GM12864 (cell line): ENCODE measurements around the gene PSMF1.

Experiments used
- DNase-seq: peaks from one replicate; pipeline ENCODE4 v3.0.0-alpha.2; 2011; ENCODE audit warnings: low read depth
- H3K4me3 ChIP-seq: 2 replicates; pipeline ENCODE4 v1.5.1; 2011; ENCODE audit warnings: mild to moderate bottlenecking, low read depth, low read length, control low read depth
- TF ChIP-seq, protein P1 (sequence below): IDR thresholded peaks from 2 replicates; pipeline ENCODE4 v1.5.1; 2011; ENCODE audit warnings: low read depth, mild to moderate bottlenecking, moderate library complexity, low read length, control low read depth, inconsistent platforms; ENCODE audit errors: missing control alignments

The PSMF1 gene

DNA sequence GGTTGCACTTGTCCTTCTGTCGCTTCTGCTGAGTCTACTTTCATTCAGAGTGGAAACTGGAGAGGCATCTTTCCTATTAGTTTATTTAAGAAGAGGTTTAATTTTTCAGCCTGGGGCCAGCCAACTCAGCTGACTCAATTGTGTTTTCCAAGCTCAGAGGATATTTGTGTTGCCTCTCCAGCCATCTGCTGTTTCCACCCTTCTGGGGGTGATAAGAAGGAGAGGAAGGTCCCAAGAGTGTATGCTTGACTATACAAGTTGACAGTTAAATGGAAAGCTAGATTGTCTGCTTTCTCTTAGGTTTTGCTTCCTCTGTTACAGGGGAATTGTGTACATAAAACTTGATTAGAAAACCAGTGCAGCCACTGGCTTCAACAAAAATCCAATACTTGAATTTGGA, 3.0 kb downstream of the PSMF1 start:
- no peak for DNase-seq
- no peak overlapping the region for H3K4me3 ChIP-seq
- TF ChIP-seq, protein P1, sequence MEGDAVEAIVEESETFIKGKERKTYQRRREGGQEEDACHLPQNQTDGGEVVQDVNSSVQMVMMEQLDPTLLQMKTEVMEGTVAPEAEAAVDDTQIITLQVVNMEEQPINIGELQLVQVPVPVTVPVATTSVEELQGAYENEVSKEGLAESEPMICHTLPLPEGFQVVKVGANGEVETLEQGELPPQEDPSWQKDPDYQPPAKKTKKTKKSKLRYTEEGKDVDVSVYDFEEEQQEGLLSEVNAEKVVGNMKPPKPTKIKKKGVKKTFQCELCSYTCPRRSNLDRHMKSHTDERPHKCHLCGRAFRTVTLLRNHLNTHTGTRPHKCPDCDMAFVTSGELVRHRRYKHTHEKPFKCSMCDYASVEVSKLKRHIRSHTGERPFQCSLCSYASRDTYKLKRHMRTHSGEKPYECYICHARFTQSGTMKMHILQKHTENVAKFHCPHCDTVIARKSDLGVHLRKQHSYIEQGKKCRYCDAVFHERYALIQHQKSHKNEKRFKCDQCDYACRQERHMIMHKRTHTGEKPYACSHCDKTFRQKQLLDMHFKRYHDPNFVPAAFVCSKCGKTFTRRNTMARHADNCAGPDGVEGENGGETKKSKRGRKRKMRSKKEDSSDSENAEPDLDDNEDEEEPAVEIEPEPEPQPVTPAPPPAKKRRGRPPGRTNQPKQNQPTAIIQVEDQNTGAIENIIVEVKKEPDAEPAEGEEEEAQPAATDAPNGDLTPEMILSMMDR = no peak

DNA sequence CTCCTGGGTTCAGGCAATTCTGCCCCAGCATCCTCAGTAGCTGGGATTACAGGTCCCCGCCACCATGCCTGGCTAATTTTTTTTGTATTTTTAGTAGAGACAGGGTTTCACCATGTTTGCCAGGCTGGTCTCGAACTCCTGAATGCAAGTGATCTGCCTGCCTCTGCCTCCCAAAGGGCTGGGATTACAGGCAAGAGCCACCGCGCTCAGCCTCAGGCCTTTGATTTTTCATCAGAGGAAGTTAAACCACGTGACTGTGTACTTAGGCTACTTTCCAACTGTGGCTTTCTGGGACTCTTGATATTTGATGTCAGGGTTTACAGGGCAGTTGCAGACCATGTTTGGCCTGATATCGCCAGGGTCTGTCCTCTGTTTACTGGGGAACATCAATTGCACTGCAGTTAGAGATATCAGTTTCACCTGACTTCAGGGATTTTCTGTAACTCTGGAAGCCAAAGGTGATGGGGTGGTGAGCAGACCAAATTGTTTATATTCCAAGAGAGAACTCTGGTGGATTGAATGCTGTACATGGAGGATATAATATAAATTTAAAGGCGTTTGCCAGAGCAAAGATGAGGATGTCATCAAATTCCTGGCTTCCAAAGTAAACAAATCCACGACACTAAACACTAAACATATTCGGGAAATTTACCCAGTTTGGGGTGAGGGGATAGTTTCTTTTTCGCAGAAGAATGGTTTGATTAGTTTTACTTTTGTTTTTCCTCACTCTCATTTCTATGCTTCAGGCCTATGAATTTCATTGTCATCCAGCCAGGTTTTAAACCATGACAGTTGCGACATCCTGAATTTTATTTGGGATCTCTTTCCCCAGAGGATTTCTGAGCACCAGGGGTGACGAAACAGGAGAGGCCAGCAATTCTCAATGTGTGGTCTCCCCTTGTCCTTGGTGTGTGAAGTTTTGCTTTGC, 4.2 kb downstream of the PSMF1 start:
- no peak for DNase-seq
- TF ChIP-seq, protein P1 = no peak
- no peak overlapping the region; the same call in 1 of the 2 replicates for H3K4me3 ChIP-seq

DNA sequence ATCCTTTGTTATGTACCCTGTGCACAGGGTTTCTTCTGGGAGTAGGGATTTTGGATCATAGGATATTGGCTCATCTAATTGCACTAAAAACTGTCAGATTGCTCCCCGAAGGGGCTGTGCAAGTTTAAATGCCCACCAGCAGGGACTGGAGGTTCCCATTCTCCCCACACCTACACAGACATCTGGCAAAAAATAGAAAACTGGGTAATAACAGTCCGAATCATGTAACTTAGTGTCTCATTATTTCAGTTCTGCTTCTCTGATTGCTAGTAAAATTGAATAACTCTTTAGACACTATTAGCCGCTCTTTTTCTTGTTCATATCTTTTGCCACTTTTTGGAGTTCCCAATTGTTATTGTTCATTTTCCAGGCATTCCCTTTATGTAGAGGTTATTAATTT, 5.3 kb downstream of the PSMF1 start:
- TF ChIP-seq, protein P1 = no peak
- no peak overlapping the region for H3K4me3 ChIP-seq
- DNase-seq = no peak

DNA sequence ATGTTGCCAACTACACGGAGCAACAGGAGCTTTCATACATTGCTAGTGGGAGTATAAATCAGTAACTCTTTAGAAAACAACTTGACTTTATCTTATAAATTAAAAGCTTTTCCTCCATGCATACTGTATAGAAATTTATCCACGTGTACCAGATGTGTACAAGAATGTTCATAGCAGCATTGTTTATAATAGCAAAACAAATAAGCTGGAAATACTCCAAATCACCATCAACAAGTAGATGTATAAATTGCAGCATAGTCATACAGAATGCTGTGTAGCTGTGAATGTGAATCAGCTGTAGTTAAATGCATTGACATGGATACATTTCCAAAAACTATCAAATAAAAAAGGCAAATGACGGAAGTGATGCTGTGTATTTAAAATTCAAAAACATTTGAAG, 6.0 kb downstream of the PSMF1 start:
- TF ChIP-seq, protein P1 = no peak
- no peak for DNase-seq
- no peak overlapping the region for H3K4me3 ChIP-seq

DNA sequence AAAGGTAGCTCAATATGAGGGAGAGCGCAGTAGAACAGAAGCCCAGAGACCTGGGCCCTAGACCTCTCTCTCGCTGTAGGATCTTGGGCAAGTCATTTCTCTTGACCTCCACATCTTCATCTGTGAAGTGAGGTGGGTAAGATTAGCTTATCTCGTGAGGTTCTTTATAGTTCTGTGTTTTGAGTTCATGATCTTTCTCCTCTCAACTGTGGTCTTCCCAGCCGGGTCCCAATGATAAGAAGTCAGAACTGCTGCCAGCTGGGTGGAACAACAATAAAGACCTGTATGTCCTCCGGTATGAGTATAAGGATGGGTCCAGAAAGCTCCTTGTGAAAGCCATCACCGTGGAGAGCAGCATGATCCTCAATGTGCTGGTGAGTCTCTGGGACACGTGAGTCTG, 6.9 kb downstream of the PSMF1 start:
- TF ChIP-seq, protein P1 = no peak
- no peak for DNase-seq
- H3K4me3 ChIP-seq = no peak overlapping the region

DNA sequence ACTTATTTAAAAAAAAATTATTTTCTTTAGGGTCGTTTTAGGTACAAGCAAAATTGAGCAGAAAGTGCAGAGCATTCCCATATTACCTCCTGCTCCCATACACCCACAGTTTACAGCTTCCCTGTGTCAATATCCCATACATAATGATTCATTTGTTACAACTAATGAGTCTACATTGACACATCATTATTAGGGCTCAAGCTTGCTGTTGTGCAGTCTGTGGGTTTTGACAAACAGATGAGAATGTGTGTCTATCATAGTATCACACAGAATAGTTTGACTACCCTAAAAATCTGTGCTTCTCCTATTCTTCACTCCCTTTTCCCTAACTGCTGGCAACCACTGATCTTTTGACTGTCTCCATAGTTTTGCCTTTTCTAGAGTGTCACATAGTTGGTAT, 9.4 kb downstream of the PSMF1 start:
- TF ChIP-seq, protein P1 = no peak
- no peak for DNase-seq
- no peak overlapping the region for H3K4me3 ChIP-seq
